Natural killer cell (primary cell): Measurements from ENCODE around the gene DOC2B. TPM values are rescaled to one million over a fixed set of nuclear protein-coding genes. Genes with fewer than 3 reads are reported as not detected.

ENCODE experiments used
- ATAC-seq, 3 donors: fragments of 150-1000 bp in 2 of 3; fragments of 200-7000 bp in 1 of 3; cut with Tn5 transposase; 1 replicate in 1 of 3; 2 replicates in 2 of 3; pipeline ENCODE4 v1.10.0; 2021; ENCODE audit warnings: mild to moderate bottlenecking in 2 of 3, moderate library complexity in 2 of 3
- DNase-seq, 2 donors: peaks; one replicate each; pipeline versions ENCODE4 v3.0.0 to v3.0.0-alpha.2; 2013 to 2021; ENCODE audit warnings: mixed read lengths in 1 of 2
- H3K27ac ChIP-seq: one replicate; pipeline ENCODE4 v1.5.1; 2013; ENCODE audit warnings: mild to moderate bottlenecking, low read length
- H3K27me3 ChIP-seq: one replicate; pipeline ENCODE4 v1.6.1; 2013; ENCODE audit warnings: low read length; ENCODE audit not compliant: control insufficient read depth, insufficient read depth
- H3K36me3 ChIP-seq: one replicate; pipeline ENCODE4 v1.6.1; 2013; ENCODE audit warnings: low read length; ENCODE audit not compliant: control insufficient read depth, insufficient read depth
- H3K4me1 ChIP-seq: one replicate; pipeline ENCODE4 v1.6.1; 2013; ENCODE audit warnings: low read length; ENCODE audit not compliant: control insufficient read depth, insufficient read depth
- H3K4me3 ChIP-seq: one replicate; pipeline ENCODE4 v1.5.1; 2013; ENCODE audit warnings: low read length
- H3K9me3 ChIP-seq: one replicate; pipeline ENCODE4 v1.6.1; 2013; ENCODE audit warnings: low read length; ENCODE audit not compliant: control insufficient read depth, insufficient read depth
- H3K27ac Mint-ChIP-seq, 2 donors: one replicate each; pipeline ENCODE4 v1.8.0; 2022; ENCODE audit warnings: mild to moderate bottlenecking in 2 of 2, mixed read lengths in 2 of 2, moderate library complexity in 1 of 2
- H3K27me3 Mint-ChIP-seq, 2 donors: one replicate each; pipeline ENCODE4 v1.8.0; 2022; ENCODE audit warnings: low read depth in 2 of 2, mixed read lengths in 2 of 2
- H3K36me3 Mint-ChIP-seq: one replicate; pipeline ENCODE4 v1.8.0; 2022; ENCODE audit warnings: mixed read lengths
- H3K4me1 Mint-ChIP-seq, 2 donors: one replicate each; pipeline ENCODE4 v1.8.0; 2022; ENCODE audit warnings: mixed read lengths in 2 of 2
- H3K4me3 Mint-ChIP-seq: one replicate; pipeline ENCODE4 v1.8.0; 2022; ENCODE audit warnings: mild to moderate bottlenecking, moderate library complexity, mixed read lengths
- H3K9me3 Mint-ChIP-seq, 2 donors: one replicate each; pipeline ENCODE4 v1.8.0; 2022; ENCODE audit warnings: mixed read lengths in 2 of 2
- WGBS: methylation state at CpG from one replicate; pipeline ENCODE4 v1.1.7; 2013; ENCODE audit warnings: missing lambda C conversion rate; ENCODE audit not compliant: insufficient coverage; 5-methylcytosine and 5-hydroxymethylcytosine counted together
- intact Hi-C: fragments of 100-400 bp; cut with micrococcal nuclease; formaldehyde crosslinking; loops from one replicate; pipeline ENCODE4 v1.14.2; 2022
- total RNA-seq, 4 donors: library from RNA; stranded (reverse); fragments of 120-200 nt in 1 of 4; gene quantifications; one replicate each; pipeline versions ENCODE4 v1.2.3 to v1.2.4, GENCODE V29; 2013 to 2022
- TF ChIP-seq, protein P1 (sequence below): fragments of 200-600 bp; IDR thresholded peaks from one replicate; pipeline ENCODE4 v1.8.0; 2022; ENCODE audit warnings: antibody characterized with exemption

DOC2B gene
- total RNA-seq, 3 donors from 2014 or later (not counting 1 experiment from before 2014, with no cell fraction given), result 0.07 to 0.20 TPM; not detected in 1

GRCh38 chr17:205817-206216, 24.4 kb upstream of the DOC2B start:
- H3K4me3 Mint-ChIP-seq, result no peak overlapping the region
- Histone ChIP-seq H3K27ac (no peak overlapping the region), H3K4me3 (no peak overlapping the region), H3K27me3 (peaks cover 6% of the 10 kb centered on the region), H3K9me3 (no peaks in the 10 kb centered on the region), H3K36me3 (no peaks in the 10 kb centered on the region), H3K4me1 (no peaks in the 10 kb centered on the region)
- TF ChIP-seq, protein P1, sequence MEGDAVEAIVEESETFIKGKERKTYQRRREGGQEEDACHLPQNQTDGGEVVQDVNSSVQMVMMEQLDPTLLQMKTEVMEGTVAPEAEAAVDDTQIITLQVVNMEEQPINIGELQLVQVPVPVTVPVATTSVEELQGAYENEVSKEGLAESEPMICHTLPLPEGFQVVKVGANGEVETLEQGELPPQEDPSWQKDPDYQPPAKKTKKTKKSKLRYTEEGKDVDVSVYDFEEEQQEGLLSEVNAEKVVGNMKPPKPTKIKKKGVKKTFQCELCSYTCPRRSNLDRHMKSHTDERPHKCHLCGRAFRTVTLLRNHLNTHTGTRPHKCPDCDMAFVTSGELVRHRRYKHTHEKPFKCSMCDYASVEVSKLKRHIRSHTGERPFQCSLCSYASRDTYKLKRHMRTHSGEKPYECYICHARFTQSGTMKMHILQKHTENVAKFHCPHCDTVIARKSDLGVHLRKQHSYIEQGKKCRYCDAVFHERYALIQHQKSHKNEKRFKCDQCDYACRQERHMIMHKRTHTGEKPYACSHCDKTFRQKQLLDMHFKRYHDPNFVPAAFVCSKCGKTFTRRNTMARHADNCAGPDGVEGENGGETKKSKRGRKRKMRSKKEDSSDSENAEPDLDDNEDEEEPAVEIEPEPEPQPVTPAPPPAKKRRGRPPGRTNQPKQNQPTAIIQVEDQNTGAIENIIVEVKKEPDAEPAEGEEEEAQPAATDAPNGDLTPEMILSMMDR, result no peak
- DNase-seq (no peak), ATAC-seq (no peak)
- no peaks in the 10 kb centered on the region for H3K36me3 Mint-ChIP-seq
- H3K27ac Mint-ChIP-seq, result no peak overlapping the region
- WGBS, result 97% methylated on average over 6 of the region's 6 CpGs
- intact Hi-C loops, result no loop called here
- no peaks in the 10 kb centered on the region for H3K4me1 Mint-ChIP-seq
- H3K9me3 Mint-ChIP-seq, result peaks cover 2 to 5% of the 10 kb centered on the region in 2 donors
- peaks cover 6 to 7% of the 10 kb centered on the region in 2 donors for H3K27me3 Mint-ChIP-seq

DNA sequence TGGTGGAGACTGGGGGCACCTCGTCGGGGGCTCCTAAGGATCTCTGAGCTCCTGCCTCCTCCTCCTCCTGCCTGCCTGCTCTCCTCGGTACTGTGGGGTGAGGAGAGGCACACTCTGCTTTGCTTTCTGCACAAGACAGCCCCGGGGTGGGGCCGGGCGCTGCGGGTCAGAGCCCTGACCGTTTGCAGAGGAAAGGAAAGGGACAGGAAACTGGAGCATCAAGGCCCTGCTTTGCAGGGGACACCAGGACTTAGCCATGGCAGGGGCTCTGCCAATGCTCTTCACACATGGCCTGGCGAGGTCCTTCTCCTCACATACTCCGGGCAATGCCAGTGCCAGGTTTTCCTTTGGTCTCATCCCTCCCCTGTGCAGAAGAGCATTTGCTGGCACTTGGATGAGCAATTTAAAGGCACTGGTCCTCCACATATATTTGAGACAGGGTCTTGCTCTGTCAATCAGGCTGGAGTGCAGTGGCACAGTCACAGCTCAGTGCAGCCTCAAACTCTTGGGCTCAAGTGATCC, 23.8 kb upstream of the DOC2B start:
- Histone ChIP-seq H3K27ac (no peak overlapping the region), H3K4me1 (no peaks in the 10 kb centered on the region), H3K4me3 (no peak overlapping the region), H3K9me3 (no peaks in the 10 kb centered on the region), H3K36me3 (no peaks in the 10 kb centered on the region), H3K27me3 (peaks cover 6% of the 10 kb centered on the region)
- no peak overlapping the region for H3K27ac Mint-ChIP-seq
- no peak for DNase-seq
- 61% methylated on average over 9 of the region's 10 CpGs for WGBS
- peaks cover 7% of the 10 kb centered on the region in 2 donors for H3K27me3 Mint-ChIP-seq
- ATAC-seq, result no peak
- no peak overlapping the region for H3K4me3 Mint-ChIP-seq
- H3K4me1 Mint-ChIP-seq, result no peaks in the 10 kb centered on the region
- intact Hi-C loops, result no loop called here
- peaks cover 2 to 5% of the 10 kb centered on the region in 2 donors for H3K9me3 Mint-ChIP-seq
- H3K36me3 Mint-ChIP-seq, result no peaks in the 10 kb centered on the region
- TF ChIP-seq, protein P1, result no peak

- 71% methylated on average over 10 of the region's 11 CpGs for WGBS
- Mint-ChIP-seq H3K36me3 (no peaks in the 10 kb centered on the region), H3K9me3 (peaks cover 2 to 5% of the 10 kb centered on the region in 2 donors), H3K4me3 (no peak overlapping the region), H3K4me1 (no peaks in the 10 kb centered on the region), H3K27ac (no peak overlapping the region), H3K27me3 (peaks cover 7 to 8% of the 10 kb centered on the region in 2 donors)
- H3K4me1 ChIP-seq, result no peaks in the 10 kb centered on the region
- ATAC-seq (no peak), DNase-seq (no peak)
- no peaks in the 10 kb centered on the region for H3K9me3 ChIP-seq
- H3K36me3 ChIP-seq, result no peaks in the 10 kb centered on the region
- peaks cover 6% of the 10 kb centered on the region for H3K27me3 ChIP-seq
- intact Hi-C loops, result no loop called here
- H3K4me3 ChIP-seq, result no peak overlapping the region
- H3K27ac ChIP-seq, result no peak overlapping the region
- TF ChIP-seq, protein P1, result no peak
Observed at GRCh38 chr17:204427-205147, 23.1 kb upstream of the DOC2B start.
